T-helper 1 cell treated with Interleukin-12 subunit alpha and Interleukin-12 subunit beta and Interleukin-4 antibody, amounts not matched to agents 30 ng/mL and 1 ng/mL, for 36 hours (primary cell): Measurements from ENCODE around the gene TCEAL9. TPM values are rescaled to one million over a fixed set of nuclear protein-coding genes. Genes with fewer than 3 reads are reported as not detected.

Source experiments
- total RNA-seq: library from RNA; stranded (reverse); gene quantifications from 2 replicates; pipeline ENCODE4 v1.2.3, GENCODE V29; 2022

The TCEAL9 gene
- total RNA-seq, 1 donor from 2014 or later: 0.54 TPM

Other genes with a start within 250 kb of the TCEAL9 start
- gene BEX4, start 141.4 kb upstream of the TCEAL9 start, total RNA-seq: 6.4 and 7.8 TPM in 2 replicates
- gene TCEAL8, start 101.4 kb upstream of the TCEAL9 start, total RNA-seq: 27.8 and 30.0 TPM in 2 replicates
- not detected in 2 replicates for gene TCEAL5, start 79.8 kb upstream of the TCEAL9 start, total RNA-seq
- 3.9 and 4.2 TPM in 2 replicates for gene BEX2, start 45.5 kb upstream of the TCEAL9 start, total RNA-seq
- not detected in 2 replicates for gene TCEAL7, start 26.3 kb upstream of the TCEAL9 start, total RNA-seq
- gene BEX3, start 20.0 kb downstream of the TCEAL9 start, total RNA-seq: 5.3 and 7.4 TPM in 2 replicates
- gene RAB40A, start 163.0 kb downstream of the TCEAL9 start, total RNA-seq: 0.20 and 0.32 TPM in 2 replicates
- 1.5 and 2.5 TPM in 2 replicates for gene TCEAL4, start 229.0 kb downstream of the TCEAL9 start, total RNA-seq